Testis (tissue), 2 donors: ENCODE results near the gene ANXA8.
"Not testable (repeated sequence)": the region's sequence is repeated elsewhere in the genome, so short reads cannot be mapped to it uniquely, and the experiment has no call there.

Source experiments
- CTCF ChIP-seq, 3 experiments: fragments of 450-650 bp in 2 of 3; fragments of 200-600 bp in 1 of 3; sonication (generic) in 1 of 3; IDR thresholded peaks; one replicate each; pipeline ENCODE4 v1.5.1; 2016 to 2019; ENCODE audit warnings: antibody characterized with exemption in 3 of 3, mild to moderate bottlenecking in 2 of 3, moderate library complexity in 1 of 3
- POLR2A ChIP-seq: fragments of 450-650 bp; IDR thresholded peaks from one replicate; pipeline ENCODE4 v1.6.1; 2017; ENCODE audit warnings: antibody characterized with exemption, mild to moderate bottlenecking, moderate library complexity

GRCh38 chr10:47485943-47486342 is 2.0 kb upstream of the ANXA8 start:
- not testable (repeated sequence) for TF ChIP-seq CTCF (IDR thresholded peaks at IDR 0.05); POLR2A
